PC-9 (cell line): ENCODE results near the gene MLX.

Source experiments
- CTCF ChIP-seq: fragments of 200-600 bp; sonication (generic); conservative IDR thresholded peaks from 2 replicates; pipeline ENCODE4 v1.6.1; 2017; ENCODE audit warnings: mixed run types, antibody characterized with exemption, mild to moderate bottlenecking, moderate library complexity
- EZH2 ChIP-seq: fragments of 200-600 bp; sonication (generic); IDR thresholded peaks from 2 replicates; pipeline ENCODE4 v1.8.0; 2017; ENCODE audit warnings: antibody characterized with exemption, low read depth

GRCh38 chr17:42562388-42563142 is 4.3 kb upstream of the MLX start:
- no peak for TF ChIP-seq EZH2
- no peak for TF ChIP-seq CTCF
